ENCODE results near the gene MGA.
"Not testable (repeated sequence)": the region's sequence is repeated elsewhere in the genome, so short reads cannot be mapped to it uniquely, and the experiment has no call there.

Gene MGA

DNA sequence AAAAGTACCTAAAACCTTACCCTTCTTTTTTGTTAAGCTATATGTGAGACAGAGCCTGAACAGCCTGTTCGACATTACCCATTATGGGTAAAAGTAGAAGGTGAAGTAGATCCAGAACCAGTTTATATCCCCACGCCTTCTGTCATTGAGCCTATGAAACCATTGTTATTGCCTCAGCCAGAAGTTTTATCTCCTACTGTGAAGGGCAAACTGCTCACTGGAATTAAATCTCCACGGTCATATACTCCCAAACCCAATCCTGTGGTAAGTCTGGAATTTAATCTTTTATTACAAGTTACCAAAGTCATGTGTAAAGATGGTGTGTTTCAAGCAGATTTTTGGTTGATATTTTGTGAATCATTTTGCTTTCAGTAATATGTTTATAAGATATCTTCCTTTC is 66.9 kb downstream of the MGA start:
- DNase-seq = no peak

DNA sequence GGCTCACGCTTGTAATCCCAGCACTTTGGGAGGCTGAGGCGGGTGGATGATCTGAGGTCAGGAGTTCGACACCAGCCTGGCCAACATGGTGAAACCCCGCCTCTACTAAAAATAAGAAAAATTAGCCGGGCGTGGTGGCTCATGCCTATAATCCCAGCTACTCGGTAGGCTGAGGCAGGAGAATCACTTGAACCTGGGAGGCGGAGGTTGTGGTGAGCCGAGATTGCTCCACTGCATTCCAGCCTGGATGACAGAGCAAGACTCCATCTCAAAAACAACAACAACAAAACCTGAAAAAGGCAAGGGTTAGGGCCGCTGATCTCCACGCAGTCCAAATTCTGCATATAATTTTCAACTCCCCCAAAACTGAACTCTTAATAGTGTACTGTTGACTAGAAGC is 67.9 kb downstream of the MGA start:
- DNase-seq = not testable (repeated sequence)

DNA sequence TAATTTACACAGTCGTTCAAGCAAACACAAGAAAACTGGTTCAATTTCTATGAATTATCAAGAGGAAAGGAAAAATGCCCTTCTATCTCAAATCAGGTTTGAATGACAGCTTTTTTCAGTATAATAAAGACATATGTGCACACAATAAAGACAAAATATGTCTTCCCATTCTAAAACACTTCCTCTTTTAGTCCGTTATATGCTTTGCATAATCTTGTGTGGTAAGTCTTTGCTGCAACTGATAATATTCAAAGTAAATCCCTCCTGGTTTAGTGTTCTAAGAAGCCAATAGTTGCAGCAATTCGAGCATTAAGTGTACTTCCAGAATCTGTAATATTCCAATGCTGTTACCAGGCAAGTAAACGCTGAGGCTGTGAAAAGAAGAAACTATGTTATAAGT is 70.3 kb downstream of the MGA start:
- no peak for DNase-seq

DNA sequence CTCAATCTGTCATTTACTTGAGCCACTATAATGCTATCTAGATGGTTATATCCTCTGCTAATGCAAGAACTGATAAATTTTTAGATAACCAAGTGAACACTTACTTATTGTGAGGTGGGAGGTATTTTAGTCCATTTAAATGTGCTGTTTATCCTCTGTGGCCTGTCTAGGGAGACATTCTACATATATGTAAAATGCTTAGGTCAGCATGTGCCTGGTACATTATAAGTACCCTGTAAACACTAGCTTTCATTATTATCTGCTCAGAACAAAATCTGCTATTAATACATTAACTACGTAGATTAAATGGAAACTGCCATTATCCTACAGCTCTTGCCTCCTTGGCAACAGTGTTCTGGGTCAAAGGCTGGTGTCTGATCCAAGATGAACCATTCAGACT is 72.3 kb downstream of the MGA start:
- DNase-seq = no peak

DNA sequence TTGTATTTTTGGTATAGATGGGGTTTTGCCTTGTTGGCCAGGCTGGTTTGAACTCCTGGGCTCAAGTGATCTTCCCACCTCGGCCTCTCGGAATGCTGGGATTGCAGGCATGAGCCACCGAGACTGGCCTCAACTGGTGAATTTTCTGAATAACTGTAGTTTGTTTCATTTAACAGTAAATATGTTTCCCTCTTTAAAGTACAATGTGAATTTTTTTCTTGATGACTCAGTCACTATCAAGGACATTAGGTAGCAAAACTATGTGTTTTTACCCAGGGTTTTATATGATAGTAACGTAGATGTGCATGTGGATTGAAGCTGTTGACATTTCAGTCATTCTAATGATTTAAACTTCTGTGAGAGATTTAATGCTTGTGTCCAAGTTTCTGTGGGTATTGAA is 73.9 kb downstream of the MGA start:
- no peak for DNase-seq

DNA sequence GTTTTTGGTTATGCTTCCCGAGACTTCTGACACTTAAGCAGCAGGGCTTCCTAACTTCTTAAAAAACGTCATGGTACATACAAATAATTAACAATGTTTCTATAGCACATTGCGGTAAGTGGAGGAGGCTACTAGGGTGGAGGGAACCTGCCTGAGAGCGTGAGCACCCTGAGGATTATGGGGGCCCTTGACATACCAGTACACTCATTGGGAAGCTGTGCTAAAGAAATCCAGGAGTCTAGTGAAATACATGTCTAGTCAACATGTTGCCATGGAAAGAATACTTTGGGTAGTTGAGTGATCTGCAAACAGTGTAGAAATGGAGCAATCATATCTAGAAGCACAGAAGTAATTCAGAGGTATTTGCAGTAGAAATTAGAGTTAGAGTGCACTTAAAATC is 74.8 kb downstream of the MGA start:
- DNase-seq = no peak

DNA sequence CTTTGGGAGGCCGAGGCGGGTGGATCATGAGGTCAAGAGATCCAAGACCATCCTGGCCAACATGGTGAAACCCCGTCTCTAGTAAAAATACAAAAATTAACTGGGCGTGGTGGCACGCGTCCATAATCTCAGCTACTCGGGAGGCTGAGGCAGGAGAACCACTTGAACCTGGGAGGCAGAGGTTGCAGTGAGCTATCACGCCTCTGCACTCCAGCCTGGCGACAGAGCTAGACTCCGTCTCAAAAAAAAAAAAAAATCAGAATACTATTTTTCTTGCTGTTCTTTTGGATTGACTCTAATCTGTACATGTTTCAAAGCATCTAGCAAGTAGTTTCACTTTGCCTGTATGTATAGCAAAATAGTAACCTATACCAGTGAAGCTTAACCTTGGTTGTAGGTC is 75.3 kb downstream of the MGA start:
- not testable (repeated sequence) for DNase-seq

DNA sequence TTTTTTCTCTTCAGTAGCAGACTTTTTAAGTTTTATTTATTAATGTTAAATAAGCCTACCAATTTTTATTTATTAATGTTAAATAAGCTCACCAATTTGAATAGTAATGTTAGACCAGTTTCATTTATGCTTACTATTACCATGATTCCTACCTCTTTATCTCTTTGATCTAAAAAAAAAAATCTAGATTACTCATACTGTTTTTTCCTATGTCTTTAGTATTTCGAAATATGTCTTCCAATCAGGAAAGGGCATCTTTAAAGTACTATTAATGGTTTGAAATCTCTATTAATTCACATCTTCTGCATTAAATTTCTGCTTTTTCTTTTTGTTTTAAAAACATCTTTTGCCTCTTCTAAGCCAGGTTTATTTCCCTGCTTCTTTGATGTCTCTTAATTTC is 86.6 kb downstream of the MGA start:
- no peak for DNase-seq

DNA sequence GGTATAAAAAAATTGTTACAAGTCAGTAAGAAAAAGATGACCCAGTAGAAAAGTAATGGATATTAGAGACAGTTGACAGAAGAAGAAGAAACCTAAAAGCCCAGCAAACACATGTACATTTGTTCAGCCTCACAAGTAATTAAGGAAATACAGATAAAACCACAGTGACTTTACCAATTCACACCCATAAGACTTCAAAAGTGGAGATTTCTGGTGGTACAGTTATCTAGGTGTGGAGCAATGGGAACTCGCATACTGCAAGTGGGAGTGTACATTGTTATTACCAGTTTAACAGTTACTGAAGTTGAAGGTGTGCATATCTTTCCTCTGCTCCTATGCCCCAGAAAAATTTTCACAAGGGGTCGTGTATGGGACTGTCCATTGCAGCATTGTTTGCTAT is 96.0 kb downstream of the MGA start:
- no peak for DNase-seq

DNA sequence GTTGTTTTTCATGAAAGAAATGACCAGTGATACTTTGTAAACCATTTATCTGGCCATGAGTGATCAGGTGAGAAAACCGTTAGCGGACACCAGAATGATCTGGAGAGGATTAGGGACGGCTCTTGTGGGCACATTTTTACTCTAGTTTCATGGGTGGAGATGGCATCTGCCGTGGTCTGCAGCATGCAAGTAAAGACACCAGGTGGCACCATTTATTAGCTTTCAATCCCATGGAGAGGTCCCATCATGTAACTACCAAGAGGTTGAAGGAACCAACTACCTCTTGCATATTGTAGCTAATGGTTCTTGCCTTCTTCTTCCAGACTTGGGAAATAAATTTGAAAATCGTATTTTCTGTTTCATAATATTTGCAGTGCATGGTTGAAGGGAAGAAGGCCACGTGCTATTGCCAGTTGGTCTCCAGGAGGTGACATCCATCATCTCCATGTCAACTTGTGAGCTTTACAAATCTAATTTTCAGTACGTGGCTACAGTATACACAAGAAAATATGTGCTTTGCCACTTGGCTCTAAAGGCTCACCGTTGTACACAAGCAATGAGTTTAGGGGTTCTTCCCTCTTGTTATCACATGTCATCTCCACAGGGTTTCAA is 112.6 kb downstream of the MGA start:
- peak; percentile 68 for DNase-seq

DNA sequence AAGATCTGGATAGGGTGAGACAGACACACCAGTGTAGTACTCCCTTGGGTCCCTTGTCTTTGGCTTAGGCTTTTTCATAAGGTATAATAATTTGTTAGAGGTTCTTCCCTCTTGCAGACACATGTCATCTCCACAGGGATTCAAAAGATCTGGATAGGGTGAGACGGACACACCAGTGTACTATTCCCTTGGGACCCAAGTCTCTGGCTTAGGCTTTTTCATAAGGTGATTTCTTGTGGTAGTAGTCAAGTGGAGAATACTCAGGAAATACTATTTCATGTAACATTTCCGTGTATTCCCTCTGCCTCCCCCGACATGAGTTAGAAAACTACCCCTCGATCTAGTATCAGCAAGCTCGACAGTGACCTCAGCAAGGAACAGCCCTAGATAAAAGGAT is 113.1 kb downstream of the MGA start:
- DNase-seq = no peak

DNA sequence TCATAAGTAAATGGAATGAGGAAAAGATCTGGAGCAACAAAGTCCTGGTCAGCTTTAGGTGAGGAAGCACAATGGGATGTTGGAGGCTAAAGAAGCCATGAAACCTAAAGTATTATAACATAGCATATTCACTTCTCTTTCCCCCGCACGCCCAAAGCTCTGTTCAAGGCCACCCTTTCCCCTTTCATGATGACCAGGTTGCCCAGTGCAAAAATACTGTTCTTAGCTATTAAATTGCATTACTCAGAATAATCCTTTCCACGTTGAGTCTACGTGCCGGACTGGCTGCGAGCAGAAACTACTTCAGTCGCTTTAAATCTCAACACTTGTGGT is 113.5 kb downstream of the MGA start:
- DNase-seq = no peak

DNA sequence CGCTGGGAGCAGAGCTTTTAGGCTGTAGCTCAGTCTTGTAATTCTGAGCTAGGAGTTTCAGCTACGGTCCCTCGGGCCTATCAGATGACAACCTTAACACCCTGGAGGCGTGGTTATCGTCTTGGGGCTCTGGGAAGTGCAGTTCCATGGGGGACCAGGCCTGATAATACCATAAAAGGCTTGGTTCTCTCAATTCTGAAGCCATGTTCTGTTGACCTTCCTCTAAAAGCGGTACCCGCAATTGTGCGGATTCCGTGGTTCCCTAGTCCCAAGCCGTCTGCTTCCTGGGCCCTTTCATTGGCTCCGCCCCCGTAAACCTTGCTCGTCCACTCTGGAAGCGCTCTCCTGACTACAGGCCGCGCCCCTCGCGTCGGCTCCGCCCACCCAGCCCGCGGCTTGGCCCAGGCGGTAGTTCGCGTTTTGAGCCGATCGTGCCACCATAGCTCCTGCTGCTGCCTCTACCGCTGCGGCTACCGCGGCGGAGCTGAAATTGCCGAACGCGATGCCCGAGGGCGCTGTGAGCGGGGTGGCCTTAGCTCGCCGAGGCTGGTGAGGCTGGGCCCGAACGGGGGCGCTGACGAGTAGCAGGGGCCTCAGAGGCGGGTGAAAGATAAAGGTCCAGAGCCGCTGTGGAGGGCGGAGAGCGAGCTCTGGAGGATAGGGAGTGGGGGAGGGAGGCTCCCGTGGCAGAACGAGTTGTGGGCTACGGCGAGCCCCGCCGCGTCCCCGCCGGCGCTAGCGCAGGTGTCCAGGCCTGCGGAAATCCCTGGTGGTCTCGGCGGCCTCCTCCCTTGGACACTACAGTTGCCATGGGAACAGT is 114.1 kb downstream of the MGA start, which contains the start of gene MAPKBP1:
Gene MAPKBP1, plus strand, starts transcription at position 423 of the 820 bp plus-strand sequence. CDS start 792 bp downstream, outside the sequence.
- DNase-seq = peak; percentile 98

DNA sequence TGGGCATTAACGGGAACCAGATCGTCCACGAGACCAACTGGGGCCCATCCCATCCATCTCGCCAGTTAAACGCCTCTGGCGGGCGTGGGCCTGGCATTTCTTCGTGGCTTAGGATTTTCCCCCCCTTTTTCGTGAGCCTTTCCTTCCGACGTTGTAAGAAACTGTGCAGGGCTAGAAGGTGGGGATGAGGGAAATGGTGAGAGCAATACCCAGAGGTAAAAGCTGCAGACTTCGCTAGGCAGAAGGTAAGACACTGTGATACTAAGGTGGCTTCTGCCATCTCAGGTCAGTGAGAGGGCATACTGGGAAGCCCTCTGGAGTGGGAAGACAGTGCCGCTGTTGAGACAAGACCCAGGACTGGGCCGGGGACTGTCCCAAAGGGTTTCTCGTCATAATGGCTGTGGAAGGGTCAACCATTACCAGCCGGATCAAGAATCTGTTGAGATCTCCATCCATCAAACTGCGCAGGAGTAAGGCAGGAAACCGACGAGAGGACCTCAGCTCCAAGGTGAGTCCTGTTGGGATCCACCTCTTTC is 114.7 kb downstream of the MGA start:
- DNase-seq = no peak

DNA sequence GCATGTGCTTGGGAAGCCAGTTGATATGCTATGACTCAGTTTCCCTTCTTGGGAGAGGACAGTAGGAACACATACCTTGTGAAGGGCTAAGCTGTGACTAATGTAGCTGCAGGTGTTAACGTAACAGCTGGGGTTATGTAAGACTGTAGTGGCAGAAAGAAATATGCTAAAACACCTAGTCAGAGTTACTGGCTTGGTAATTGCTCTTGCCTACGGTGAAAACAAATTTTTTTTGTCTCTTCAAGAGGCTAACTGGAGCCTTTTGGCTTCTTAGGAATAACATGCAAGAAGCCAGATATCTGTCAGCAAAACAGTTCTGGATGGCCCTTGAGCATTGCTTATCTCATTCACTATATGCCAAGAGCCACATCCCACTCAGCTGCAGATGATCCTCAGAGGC is 115.4 kb downstream of the MGA start:
- no peak for DNase-seq

DNA sequence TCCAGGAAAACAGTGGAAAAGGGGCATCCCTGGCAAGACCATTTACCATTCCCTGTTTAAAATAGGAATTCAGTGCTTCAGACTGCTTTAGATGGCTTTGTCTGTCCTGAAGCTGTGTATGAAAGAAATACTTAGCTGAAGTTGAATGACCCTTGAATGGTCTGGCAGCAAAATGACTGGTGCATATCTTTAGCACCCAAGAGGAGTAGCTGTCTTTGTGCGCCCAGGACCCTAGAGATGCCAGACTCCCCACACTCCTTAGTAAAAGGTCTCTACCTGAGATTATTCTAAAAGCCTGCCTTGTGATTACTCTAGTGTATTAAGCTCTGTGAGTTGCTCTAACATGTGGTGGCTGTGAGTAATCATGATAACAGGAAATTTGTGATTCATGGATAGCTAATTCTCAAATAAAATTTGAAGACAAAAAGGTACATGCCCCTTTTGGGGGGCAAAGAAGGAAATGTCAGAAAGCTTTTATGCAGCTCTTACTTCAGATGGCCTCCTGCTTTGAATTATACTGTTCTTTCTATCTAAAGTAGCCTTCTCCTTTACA is 117.3 kb downstream of the MGA start:
- no peak for DNase-seq

DNA sequence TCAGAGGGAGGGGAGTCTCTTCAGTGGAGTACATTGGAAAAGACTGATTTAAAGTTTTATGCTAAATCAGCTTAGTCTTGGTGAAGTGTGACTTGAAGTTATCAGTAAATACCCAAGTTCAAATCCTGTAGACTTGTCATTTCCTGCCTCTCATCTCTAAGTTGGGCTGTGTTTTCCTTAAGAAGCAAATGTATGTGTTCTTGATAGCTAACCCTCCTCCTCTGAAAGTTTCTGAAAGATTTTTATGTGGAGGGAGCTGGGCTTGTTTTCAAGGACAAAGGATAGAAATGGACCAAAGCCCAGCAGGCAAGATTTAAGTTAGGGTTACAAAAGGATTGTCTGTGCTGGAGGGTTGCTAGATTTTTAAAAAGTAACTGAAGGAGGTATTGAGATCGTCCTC is 118.3 kb downstream of the MGA start:
- no peak for DNase-seq

DNA sequence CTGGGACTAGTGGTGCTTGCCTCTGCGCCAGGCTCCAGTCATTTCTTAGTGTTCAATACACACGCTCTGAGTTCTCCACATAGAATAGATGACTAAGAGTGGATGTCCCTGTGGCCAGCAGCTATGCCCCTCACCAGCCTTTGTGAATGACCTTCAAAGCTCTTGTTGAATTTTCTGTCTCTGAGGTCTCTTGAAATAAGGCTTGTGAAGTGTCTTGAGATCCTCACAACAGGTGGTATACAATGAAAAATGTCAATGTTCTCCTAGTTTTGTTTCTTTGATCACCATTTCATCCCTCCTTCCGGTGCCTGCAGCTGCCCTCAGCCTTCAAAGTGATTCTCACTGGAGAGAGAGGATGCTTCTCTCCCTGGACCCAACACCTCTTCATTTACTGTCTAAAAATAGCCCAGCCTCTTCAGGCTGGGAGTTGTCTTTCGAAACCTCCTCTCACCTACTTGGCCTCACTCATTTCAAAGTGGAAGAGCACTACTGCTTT is 119.5 kb downstream of the MGA start:
- no peak for DNase-seq

DNA sequence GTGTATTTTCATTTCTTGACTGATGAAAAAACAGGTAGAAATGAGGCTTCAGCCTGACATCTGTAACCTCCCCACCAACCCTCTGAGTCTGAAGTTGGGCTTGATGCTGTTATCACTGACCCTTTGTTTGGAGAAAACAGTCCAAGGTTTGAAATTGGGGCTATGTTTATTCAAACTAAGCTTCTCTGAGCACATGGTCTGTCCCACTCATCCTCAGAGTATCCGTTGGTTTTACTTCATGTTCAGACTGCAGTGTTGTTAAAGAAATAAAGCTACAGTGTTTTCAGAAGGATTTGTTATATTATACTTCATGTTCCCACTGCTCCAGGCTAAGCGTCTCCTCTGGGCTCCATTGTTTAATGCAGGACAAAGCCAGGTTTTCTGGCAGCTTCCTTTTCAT is 120.1 kb downstream of the MGA start:
- no peak for DNase-seq

DNA sequence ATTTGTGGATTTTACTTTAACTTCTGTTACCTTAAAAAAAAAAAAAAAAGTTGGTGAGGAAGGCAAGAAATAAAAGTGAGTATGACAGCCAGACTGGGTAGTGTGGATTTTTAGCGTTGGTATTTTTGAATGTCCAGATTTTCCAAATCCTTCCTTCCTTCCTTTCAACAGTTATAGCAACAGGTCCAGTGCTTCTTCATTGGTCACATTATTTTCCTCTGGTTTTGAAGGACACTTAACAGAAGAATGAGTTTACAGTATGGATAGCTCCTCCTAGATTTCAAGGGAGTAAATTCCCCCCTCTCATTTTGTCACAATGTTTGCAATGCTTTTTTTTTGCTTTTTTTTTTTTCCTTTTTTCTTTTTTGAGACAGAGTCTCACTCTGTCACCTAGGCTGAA is 120.5 kb downstream of the MGA start:
- no peak for DNase-seq

DNA sequence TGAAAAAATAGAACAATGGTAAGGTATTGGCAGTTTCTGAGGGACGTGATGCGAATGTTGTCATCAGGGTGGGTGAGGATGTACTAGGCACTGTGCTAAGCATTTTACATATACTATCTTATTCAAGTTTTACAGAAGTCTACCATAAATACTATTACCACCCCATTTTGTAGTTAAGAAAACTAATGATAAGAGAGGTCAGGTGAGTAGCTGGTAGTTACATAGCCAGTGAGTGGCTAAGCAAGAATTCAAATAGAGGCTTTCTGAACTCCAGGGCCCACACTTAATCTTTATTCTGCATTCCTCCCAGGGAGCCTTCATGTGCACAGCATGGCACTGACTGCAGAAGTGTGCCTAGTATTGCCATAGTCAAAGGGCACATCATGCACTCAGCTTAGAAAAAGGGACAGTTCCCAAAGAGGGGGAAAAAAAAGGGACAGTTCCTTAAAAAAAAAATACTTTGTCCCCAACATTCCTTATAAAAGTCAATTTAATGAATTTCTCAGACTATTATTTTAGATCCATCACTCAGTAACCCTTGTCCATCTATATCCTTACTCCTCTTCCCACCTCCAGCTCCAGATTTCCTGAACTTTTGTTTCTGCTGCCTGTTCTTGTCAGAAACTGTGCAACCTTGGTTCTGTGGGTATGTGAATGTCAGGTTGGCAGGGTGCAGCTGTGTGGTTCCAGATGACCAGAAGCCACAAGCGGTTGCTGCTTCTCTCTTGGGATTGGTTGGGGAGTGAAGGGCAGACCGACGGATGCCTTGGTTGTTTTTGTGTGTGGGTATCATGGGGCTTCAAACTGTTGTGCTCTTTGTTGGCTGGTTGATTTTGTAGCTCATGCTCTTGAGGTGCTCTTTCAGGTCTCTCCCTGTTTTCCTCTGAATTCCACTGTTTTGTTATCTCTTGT is 122.4 kb downstream of the MGA start:
- no peak for DNase-seq

DNA sequence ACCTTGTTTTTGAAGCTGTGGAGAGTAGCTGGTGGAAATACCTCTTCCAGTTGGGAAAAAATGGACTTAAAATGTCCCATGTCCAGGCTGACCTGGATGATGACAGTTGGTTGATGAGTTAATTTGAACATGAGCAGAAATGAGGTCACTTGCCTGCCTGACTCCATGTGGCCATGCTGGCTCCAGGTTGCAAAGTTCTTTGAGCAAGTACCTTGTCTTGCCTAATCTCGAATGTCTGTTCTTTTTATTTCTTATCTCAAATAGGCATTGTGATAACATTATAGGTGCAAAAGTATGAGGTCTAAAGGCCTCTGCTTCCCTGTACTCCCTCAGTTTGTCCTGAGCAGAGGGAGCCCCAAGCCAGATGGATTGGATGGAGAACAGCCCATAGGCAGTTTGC is 123.1 kb downstream of the MGA start:
- DNase-seq = no peak

DNA sequence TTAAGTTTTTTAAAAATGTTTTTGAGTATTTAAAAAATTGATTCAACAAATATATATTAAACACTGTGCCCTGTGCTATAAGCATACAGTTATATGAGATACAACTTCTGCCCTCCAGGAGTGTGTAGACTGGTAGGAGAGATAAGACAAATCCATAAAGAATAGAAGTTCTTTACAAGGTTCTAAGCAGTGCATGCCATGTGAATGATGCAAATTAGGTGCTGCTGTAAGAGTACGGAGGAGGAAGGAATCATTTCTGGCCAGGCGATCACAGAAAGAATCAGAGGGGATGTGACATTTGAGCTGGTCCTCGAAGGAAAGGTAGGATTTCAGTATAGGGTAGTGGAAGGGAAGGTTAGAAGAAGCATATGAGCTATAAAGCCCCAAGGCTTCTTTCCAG is 128.1 kb downstream of the MGA start:
- DNase-seq = no peak
